ENCODE results near the gene NCAM1.

DNA sequence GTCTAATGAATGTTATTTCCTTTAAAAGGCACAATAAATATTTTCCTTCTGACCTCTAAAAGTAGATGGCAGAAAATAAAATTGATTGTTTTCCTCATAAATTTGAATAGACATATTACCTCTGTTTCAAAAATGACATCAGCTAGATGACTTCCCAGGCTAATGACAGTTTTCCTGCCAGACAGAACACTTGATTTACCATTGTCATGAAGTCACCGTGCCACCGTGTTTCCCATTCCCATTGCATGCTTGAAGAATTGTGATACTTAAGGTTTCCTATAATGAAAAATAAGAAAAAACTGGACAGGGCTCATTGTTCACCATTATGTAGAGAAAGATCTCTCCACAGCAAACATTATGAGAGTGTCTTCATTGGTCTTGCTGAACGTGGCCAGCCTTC is 151.1 kb downstream of the NCAM1 start:
- TF ChIP-seq, protein P1, sequence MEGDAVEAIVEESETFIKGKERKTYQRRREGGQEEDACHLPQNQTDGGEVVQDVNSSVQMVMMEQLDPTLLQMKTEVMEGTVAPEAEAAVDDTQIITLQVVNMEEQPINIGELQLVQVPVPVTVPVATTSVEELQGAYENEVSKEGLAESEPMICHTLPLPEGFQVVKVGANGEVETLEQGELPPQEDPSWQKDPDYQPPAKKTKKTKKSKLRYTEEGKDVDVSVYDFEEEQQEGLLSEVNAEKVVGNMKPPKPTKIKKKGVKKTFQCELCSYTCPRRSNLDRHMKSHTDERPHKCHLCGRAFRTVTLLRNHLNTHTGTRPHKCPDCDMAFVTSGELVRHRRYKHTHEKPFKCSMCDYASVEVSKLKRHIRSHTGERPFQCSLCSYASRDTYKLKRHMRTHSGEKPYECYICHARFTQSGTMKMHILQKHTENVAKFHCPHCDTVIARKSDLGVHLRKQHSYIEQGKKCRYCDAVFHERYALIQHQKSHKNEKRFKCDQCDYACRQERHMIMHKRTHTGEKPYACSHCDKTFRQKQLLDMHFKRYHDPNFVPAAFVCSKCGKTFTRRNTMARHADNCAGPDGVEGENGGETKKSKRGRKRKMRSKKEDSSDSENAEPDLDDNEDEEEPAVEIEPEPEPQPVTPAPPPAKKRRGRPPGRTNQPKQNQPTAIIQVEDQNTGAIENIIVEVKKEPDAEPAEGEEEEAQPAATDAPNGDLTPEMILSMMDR (IDR thresholded peaks at IDR 0.05): no peak
- no peak for TF ChIP-seq POLR2A (IDR thresholded peaks at IDR 0.05)
